Stimulated activated naive B cell treated with anti-CD40 and anti-IgM and Interleukin-4, amounts not matched to agents 10 μg/mL and 1 μg/mL and 100 μg/mL, for 72 hours (primary cell): ENCODE results near the gene ADARB1.

Experiments
- ATAC-seq, 2 donors: fragments of 150-1000 bp; cut with Tn5 transposase; replicated peaks; 2 replicates each; pipeline ENCODE4 v1.10.0; 2021; ENCODE audit warnings: moderate library complexity in 1 of 2
- DNase-seq: peaks from one replicate; pipeline ENCODE4 v3.0.0; 2021
- H3K27ac Mint-ChIP-seq: one replicate; pipeline ENCODE4 v1.8.0; 2022; ENCODE audit warnings: mild to moderate bottlenecking, mixed read lengths
- H3K27me3 Mint-ChIP-seq, 2 donors: one replicate each; pipeline ENCODE4 v1.8.0; 2022; ENCODE audit warnings: mixed read lengths in 2 of 2
- H3K36me3 Mint-ChIP-seq, 2 donors: one replicate each; pipeline ENCODE4 v1.8.0; 2022; ENCODE audit warnings: mixed read lengths in 2 of 2, mild to moderate bottlenecking in 1 of 2
- H3K4me1 Mint-ChIP-seq, 2 donors: one replicate each; pipeline ENCODE4 v1.8.0; 2022; ENCODE audit warnings: mixed read lengths in 2 of 2, mild to moderate bottlenecking in 1 of 2
- H3K4me3 Mint-ChIP-seq, 2 donors: one replicate each; pipeline ENCODE4 v1.8.0; 2022; ENCODE audit warnings: mild to moderate bottlenecking in 2 of 2, mixed read lengths in 2 of 2, moderate library complexity in 1 of 2
- H3K9me3 Mint-ChIP-seq, 2 donors: one replicate each; pipeline ENCODE4 v1.8.0; 2022; ENCODE audit warnings: mixed read lengths in 2 of 2, mild to moderate bottlenecking in 1 of 2

The ADARB1 gene

GRCh38 chr21:45225741-45226327, 151.5 kb downstream of the ADARB1 start:
- no peaks in the 10 kb centered on the region for H3K27me3 Mint-ChIP-seq
- no peak overlapping the region for H3K4me3 Mint-ChIP-seq
- peak overlapping the region; percentile 15 for H3K27ac Mint-ChIP-seq
- peaks cover 19 to 34% of the 10 kb centered on the region in 2 donors for H3K36me3 Mint-ChIP-seq
- DNase-seq, result no peak
- H3K4me1 Mint-ChIP-seq, result peaks cover 17 to 23% of the 10 kb centered on the region in 2 donors
- no peaks in the 10 kb centered on the region for H3K9me3 Mint-ChIP-seq
- no peak for ATAC-seq

GRCh38 chr21:45226540-45227326, 152.4 kb downstream of the ADARB1 start:
- H3K4me3 Mint-ChIP-seq, result no peak overlapping the region
- DNase-seq, result no peak

GRCh38 chr21:45227735-45228134, 153.4 kb downstream of the ADARB1 start:
- no peak overlapping the region for H3K4me3 Mint-ChIP-seq
- H3K27ac Mint-ChIP-seq, result peak overlapping the region; percentile 31
- peaks cover 17 to 23% of the 10 kb centered on the region in 2 donors for H3K4me1 Mint-ChIP-seq

More at GRCh38 chr21:45226540-45227326, 152.4 kb downstream of the ADARB1 start:
- no peaks in the 10 kb centered on the region for H3K9me3 Mint-ChIP-seq
- peak; percentile 35 to 44 for ATAC-seq
- H3K27me3 Mint-ChIP-seq, result no peaks in the 10 kb centered on the region
- peaks cover 13 to 26% of the 10 kb centered on the region in 2 donors for H3K36me3 Mint-ChIP-seq
- peak overlapping the region; percentile 51 for H3K27ac Mint-ChIP-seq
- peaks cover 17 to 23% of the 10 kb centered on the region in 2 donors for H3K4me1 Mint-ChIP-seq

GRCh38 chr21:45228171-45228641, 153.8 kb downstream of the ADARB1 start:
- Mint-ChIP-seq H3K4me3 (no peak overlapping the region), H3K27me3 (no peaks in the 10 kb centered on the region), H3K9me3 (no peaks in the 10 kb centered on the region), H3K27ac (no peak overlapping the region), H3K36me3 (peaks cover 13 to 21% of the 10 kb centered on the region in 2 donors), H3K4me1 (peaks cover 17 to 23% of the 10 kb centered on the region in 2 donors)
- ATAC-seq (peak; percentile 61 to 63), DNase-seq (no peak)

More at GRCh38 chr21:45227735-45228134, 153.4 kb downstream of the ADARB1 start:
- Mint-ChIP-seq H3K27me3 (no peaks in the 10 kb centered on the region), H3K36me3 (peaks cover 13 to 22% of the 10 kb centered on the region in 2 donors), H3K9me3 (no peaks in the 10 kb centered on the region)
- DNase-seq (no peak), ATAC-seq (no peak)

- H3K27ac Mint-ChIP-seq, result no peak overlapping the region
- H3K4me3 Mint-ChIP-seq, result no peak overlapping the region
- ATAC-seq (no peak), DNase-seq (no peak)
- H3K9me3 Mint-ChIP-seq, result no peaks in the 10 kb centered on the region
- peaks cover 13 to 16% of the 10 kb centered on the region in 2 donors for H3K36me3 Mint-ChIP-seq
- H3K4me1 Mint-ChIP-seq, result peaks cover 17 to 23% of the 10 kb centered on the region in 2 donors
- no peaks in the 10 kb centered on the region for H3K27me3 Mint-ChIP-seq
Measured at GRCh38 chr21:45228656-45229240, 154.4 kb downstream of the ADARB1 start.

GRCh38 chr21:45231705-45232104, 157.3 kb downstream of the ADARB1 start:
- no peaks in the 10 kb centered on the region for H3K9me3 Mint-ChIP-seq
- peaks cover 2 to 3% of the 10 kb centered on the region in 2 donors for H3K36me3 Mint-ChIP-seq
- H3K27me3 Mint-ChIP-seq, result peaks cover 12% of the 10 kb centered on the region in 2 donors
- no peak overlapping the region for H3K27ac Mint-ChIP-seq
- H3K4me3 Mint-ChIP-seq, result no peak overlapping the region
- DNase-seq (no peak), ATAC-seq (no peak)
- H3K4me1 Mint-ChIP-seq, result peaks cover 11 to 19% of the 10 kb centered on the region in 2 donors

GRCh38 chr21:45234127-45234526, 159.7 kb downstream of the ADARB1 start:
- Mint-ChIP-seq H3K4me3 (peak overlapping the region in 1 of 2 donors; percentile 66), H3K4me1 (peaks cover 0 to 2% of the 10 kb centered on the region in 2 donors), H3K27me3 (peaks cover 24 to 29% of the 10 kb centered on the region in 2 donors), H3K9me3 (no peaks in the 10 kb centered on the region), H3K27ac (no peak overlapping the region), H3K36me3 (no peaks in the 10 kb centered on the region)
- DNase-seq (no peak), ATAC-seq (no peak)

- no peak for ATAC-seq
- H3K9me3 Mint-ChIP-seq, result no peaks in the 10 kb centered on the region
- peaks cover 0 to 2% of the 10 kb centered on the region in 2 donors for H3K4me1 Mint-ChIP-seq
- no peak for DNase-seq
- no peaks in the 10 kb centered on the region for H3K36me3 Mint-ChIP-seq
- no peak overlapping the region for H3K27ac Mint-ChIP-seq
- H3K27me3 Mint-ChIP-seq, result peaks cover 24 to 35% of the 10 kb centered on the region in 2 donors
- no peak overlapping the region for H3K4me3 Mint-ChIP-seq
Measured at GRCh38 chr21:45234965-45235364, 160.6 kb downstream of the ADARB1 start.

- no peak overlapping the region for H3K27ac Mint-ChIP-seq
- H3K9me3 Mint-ChIP-seq, result peaks cover 0 to under 1% of the 10 kb centered on the region in 2 donors
- H3K27me3 Mint-ChIP-seq, result peaks cover 29 to 40% of the 10 kb centered on the region in 2 donors
- ATAC-seq (no peak), DNase-seq (no peak)
- H3K4me1 Mint-ChIP-seq, result peaks cover 0 to 2% of the 10 kb centered on the region in 2 donors
- H3K36me3 Mint-ChIP-seq, result no peaks in the 10 kb centered on the region
- H3K4me3 Mint-ChIP-seq, result no peak overlapping the region
Measured at GRCh38 chr21:45235488-45235887, 161.1 kb downstream of the ADARB1 start.

GRCh38 chr21:45236481-45236880, 162.1 kb downstream of the ADARB1 start:
- DNase-seq (no peak), ATAC-seq (peak; percentile 41 to 52)
- Mint-ChIP-seq H3K27me3 (peaks cover 34 to 47% of the 10 kb centered on the region in 2 donors), H3K9me3 (peaks cover 0 to 6% of the 10 kb centered on the region in 2 donors), H3K27ac (no peak overlapping the region), H3K4me1 (peaks cover 0 to 2% of the 10 kb centered on the region in 2 donors), H3K4me3 (no peak overlapping the region), H3K36me3 (no peaks in the 10 kb centered on the region)

GRCh38 chr21:45237401-45237800, 163.0 kb downstream of the ADARB1 start:
- ATAC-seq (no peak), DNase-seq (no peak)
- Mint-ChIP-seq H3K4me3 (no peak overlapping the region), H3K9me3 (peaks cover 0 to 6% of the 10 kb centered on the region in 2 donors), H3K36me3 (no peaks in the 10 kb centered on the region), H3K27me3 (peaks cover 39 to 55% of the 10 kb centered on the region in 2 donors), H3K4me1 (peaks cover 0 to 2% of the 10 kb centered on the region in 2 donors), H3K27ac (no peak overlapping the region)

GRCh38 chr21:45241357-45241756, 167.0 kb downstream of the ADARB1 start:
- ATAC-seq (no peak), DNase-seq (no peak)
- peaks cover 0 to 2% of the 10 kb centered on the region in 2 donors for H3K4me1 Mint-ChIP-seq
- peaks cover 14 to 17% of the 10 kb centered on the region in 2 donors for H3K9me3 Mint-ChIP-seq
- peaks cover 1 to 5% of the 10 kb centered on the region in 2 donors for H3K36me3 Mint-ChIP-seq
- peaks cover 50 to 68% of the 10 kb centered on the region in 2 donors for H3K27me3 Mint-ChIP-seq
- H3K27ac Mint-ChIP-seq, result no peak overlapping the region
- no peak overlapping the region for H3K4me3 Mint-ChIP-seq

GRCh38 chr21:45243603-45244002, 169.2 kb downstream of the ADARB1 start:
- DNase-seq (no peak), ATAC-seq (no peak)
- Mint-ChIP-seq H3K27me3 (peaks cover 42 to 55% of the 10 kb centered on the region in 2 donors), H3K4me1 (no peaks in the 10 kb centered on the region), H3K4me3 (no peak overlapping the region), H3K9me3 (peaks cover 14 to 17% of the 10 kb centered on the region in 2 donors), H3K27ac (no peak overlapping the region), H3K36me3 (peaks cover 1 to 5% of the 10 kb centered on the region in 2 donors)

- peaks cover 41 to 50% of the 10 kb centered on the region in 2 donors for H3K27me3 Mint-ChIP-seq
- peaks cover 14 to 17% of the 10 kb centered on the region in 2 donors for H3K9me3 Mint-ChIP-seq
- DNase-seq (no peak), ATAC-seq (no peak)
- H3K4me1 Mint-ChIP-seq, result no peaks in the 10 kb centered on the region
- H3K4me3 Mint-ChIP-seq, result no peak overlapping the region
- H3K27ac Mint-ChIP-seq, result no peak overlapping the region
- peaks cover 1 to 5% of the 10 kb centered on the region in 2 donors for H3K36me3 Mint-ChIP-seq
Measured at GRCh38 chr21:45244799-45245340, 170.5 kb downstream of the ADARB1 start.
